Spleen (tissue), 7 donors: ENCODE measurements around the gene PFDN6.

Experiments
- CTCF ChIP-seq, 11 experiments: fragments of 200-600 bp in 7 of 11; fragments of 450-650 bp in 4 of 11; sonication (generic) in 4 of 11; IDR thresholded peaks in 8 of 11; conservative IDR thresholded peaks in 3 of 11; 1 replicate in 7 of 11; 2 replicates in 4 of 11; pipeline versions ENCODE4 v1.4.0 to v1.8.0; 2016 to 2021; ENCODE audit warnings: antibody characterized with exemption in 11 of 11, inconsistent platforms in 4 of 11, mild to moderate bottlenecking in 1 of 11
- POLR2A ChIP-seq, 3 donors: fragments of 450-650 bp; IDR thresholded peaks; one replicate each; pipeline ENCODE4 v1.5.1; 2017; ENCODE audit warnings: antibody characterized with exemption in 3 of 3, mild to moderate bottlenecking in 1 of 3
- donor health status: DM: no; HTN: no; CAD: no; lungs with moderate emphysema.
- donor health status: DM: no; HTN: no; CAD: no.
- donor health status: DM: no; HTN: no; CAD: no.

DNA sequence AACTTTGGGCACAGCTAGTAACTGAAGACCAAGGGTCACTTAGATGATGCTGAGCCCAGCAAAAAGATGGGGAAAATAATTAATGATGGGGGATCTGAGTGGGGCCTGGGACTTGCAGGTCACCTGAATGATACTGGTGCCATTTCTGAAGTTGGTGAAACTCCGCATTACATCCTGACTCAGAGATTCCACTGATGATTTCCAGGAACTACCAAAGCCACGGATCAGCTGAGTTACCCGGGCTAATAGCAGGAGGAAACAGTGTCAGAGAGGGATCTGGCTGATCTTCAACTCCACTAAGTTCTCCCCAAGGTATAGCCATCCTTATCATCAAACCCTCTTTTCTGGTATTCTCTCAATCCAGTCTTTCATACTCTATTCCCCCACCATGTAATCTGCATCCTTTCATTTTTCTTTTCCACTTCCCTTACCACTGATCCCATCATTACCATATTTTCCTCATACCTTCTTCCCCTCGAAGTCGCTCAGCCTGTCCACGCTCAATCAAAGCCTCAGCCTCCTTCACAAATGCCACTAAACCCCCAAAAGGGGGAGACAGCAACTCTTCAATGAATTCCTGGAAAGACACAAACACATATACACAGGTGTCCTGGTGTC, 37.9 kb upstream of the PFDN6 start:
- TF ChIP-seq POLR2A (IDR thresholded peaks at IDR 0.05) (no peak), CTCF (IDR thresholded peaks at IDR 0.05 in 8 of 11, conservative IDR thresholded peaks at IDR 0.05 in 3 of 11) (no peak)
